Mononuclear cell (primary cell): ENCODE measurements around the gene CASP9. TPM values are rescaled to one million over a fixed set of nuclear protein-coding genes. Genes with fewer than 3 reads are reported as not detected.

ENCODE experiments used
- H3K27me3 ChIP-seq: 2 replicates; pipeline ENCODE4 v1.6.0; 2011; ENCODE audit warnings: low read length, control low read depth; ENCODE audit not compliant: insufficient read depth
- H3K4me1 ChIP-seq: 2 replicates; pipeline ENCODE4 v1.5.1; 2011; ENCODE audit warnings: mild to moderate bottlenecking, low read length, control low read depth; ENCODE audit not compliant: insufficient read depth
- H3K4me3 ChIP-seq: 2 replicates; pipeline ENCODE4 v1.5.1; 2011; ENCODE audit warnings: mild to moderate bottlenecking, low read length, moderate library complexity
- H3K9me3 ChIP-seq: 2 replicates; pipeline ENCODE4 v1.5.1; 2011; ENCODE audit warnings: low read depth, mild to moderate bottlenecking, control low read depth, low read length
- total RNA-seq: library from RNA; depleted of rRNA; stranded (reverse); fragments of >200 nt; gene quantifications from one replicate; pipeline ENCODE4 v1.2.3, GENCODE V29; 2012

CASP9 gene
- total RNA-seq, 1 donor, result 12.0 TPM

DNA sequence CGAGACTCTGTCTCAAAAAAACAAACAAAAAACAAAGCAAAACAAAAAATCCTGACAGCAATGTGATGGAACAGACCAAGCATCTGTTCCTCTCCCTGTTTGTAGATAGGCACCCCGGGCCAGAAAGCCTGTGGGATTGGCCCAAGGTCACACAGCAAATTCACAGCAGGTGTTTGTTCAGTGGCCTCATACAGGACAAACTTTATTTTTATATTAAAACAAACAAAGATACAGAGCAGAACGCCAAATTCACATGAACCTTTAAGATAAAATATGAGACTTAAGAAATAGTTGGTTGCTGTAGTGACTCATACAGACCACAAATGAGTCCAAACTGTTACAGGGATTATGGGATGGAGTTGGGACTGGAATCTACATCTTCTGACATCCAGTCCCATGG lies 69.8 kb downstream of the CASP9 start:
- no peaks in the 10 kb centered on the region for H3K9me3 ChIP-seq
- no peak overlapping the region for H3K4me3 ChIP-seq
- H3K4me1 ChIP-seq, result no peaks in the 10 kb centered on the region
- no peaks in the 10 kb centered on the region for H3K27me3 ChIP-seq

DNA sequence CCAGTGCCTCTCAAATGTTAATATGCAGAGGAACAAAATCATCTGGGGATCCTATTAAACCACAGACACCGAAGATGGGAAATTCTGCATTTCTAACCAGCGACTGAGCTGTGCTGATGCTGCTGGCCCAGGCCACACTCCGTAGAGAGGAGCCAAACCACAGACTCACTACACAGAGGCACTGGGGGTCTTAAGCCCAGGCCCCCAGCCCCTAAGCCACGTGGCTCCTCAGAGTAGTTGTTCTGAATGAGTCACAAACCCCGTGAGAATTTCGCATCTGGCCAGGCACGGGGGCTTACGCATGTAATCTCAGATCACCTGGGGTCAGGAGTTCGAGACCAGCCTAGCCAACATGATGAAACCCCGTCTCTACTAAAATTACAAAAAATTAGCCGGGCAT lies 70.3 kb downstream of the CASP9 start:
- Histone ChIP-seq H3K27me3 (no peaks in the 10 kb centered on the region), H3K9me3 (no peaks in the 10 kb centered on the region), H3K4me3 (no peak overlapping the region), H3K4me1 (no peaks in the 10 kb centered on the region)

DNA sequence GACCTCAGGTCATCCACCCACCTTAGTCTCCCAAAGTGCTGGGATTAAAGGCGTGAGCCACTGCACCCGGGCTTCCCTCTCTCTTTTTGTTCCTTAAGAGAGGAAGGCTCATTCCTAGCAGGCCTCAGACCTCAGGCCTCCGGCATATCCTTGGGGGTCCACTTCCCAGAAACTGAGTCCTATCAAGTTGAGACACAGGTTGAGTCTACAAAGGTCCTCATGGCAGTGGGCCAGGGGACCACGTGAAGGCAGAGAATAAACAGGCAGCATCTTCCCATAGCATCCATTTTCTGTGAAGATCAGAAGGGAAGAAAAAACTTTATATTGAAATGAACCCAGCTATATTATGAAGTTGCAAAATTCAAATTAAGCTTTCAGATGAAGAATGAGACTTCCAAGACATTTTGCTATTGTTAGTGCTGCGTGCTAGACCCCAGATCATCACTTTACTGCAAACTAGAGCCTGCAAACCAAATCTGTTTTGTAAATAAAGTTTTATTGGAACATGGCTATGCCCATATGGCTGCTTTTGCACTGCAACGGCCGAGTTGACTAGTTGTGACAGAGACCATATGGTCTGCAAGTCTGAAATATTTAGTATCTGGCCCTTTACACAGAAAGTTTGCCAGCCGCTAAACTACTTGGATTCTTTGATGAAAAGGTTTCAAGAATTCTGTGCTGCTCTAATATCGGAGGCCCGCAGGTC lies 71.0 kb downstream of the CASP9 start:
- no peaks in the 10 kb centered on the region for H3K4me1 ChIP-seq
- no peaks in the 10 kb centered on the region for H3K27me3 ChIP-seq
- no peak overlapping the region for H3K4me3 ChIP-seq
- no peaks in the 10 kb centered on the region for H3K9me3 ChIP-seq

DNA sequence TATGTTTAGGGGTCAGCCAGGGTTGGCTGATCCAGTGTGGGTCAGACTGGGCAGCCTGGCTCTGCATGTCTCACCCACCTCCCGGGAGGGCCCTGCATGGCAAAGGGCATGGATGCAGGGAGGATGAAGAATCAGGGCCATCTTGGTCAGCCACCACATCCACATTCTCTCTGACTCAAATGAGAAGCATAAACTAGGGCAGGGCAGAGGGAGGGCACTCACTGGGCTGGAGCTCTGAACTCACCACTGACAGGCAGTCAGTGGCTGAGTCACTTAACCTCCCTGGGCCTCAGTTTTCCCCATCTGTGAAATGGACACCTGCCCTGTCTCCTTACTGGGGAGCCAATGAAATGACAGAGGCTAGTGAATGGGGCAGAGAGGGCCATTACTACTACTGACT lies 71.8 kb downstream of the CASP9 start:
- no peaks in the 10 kb centered on the region for H3K27me3 ChIP-seq

DNA sequence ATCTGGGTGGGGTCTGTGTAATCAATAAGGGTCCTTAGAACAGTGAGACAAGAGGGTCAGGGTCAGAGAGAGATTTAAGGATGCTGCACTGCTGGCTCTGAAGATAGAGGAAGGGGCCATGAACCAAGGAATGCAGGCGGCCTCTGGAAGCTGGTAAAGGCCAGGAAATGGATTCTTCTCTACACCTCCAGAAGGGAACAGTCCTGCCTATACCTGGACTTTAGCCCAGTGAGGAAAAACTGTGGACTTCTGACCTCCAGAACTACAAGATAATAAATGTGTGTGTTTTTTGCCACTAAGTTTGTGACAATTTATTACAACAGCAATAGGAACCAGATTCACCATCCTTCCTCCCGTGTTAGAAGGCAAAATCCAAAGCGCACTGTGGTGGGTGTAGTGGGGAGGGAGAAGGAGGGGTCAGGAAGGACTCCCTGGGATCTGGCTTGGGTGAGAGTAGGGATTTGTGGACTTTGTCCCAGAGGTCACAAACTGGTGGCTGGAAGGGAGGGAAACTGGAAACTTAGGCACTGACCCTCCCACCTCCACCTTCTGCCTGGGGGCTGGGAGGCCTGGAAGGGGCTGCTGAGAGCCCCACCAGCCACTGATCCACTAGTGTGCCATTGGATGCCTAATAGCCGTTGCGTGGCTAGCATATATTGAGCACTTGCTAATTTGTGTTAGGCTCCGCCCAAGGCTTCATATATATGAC lies 72.8 kb downstream of the CASP9 start:
- Histone ChIP-seq H3K4me1 (no peaks in the 10 kb centered on the region), H3K27me3 (no peaks in the 10 kb centered on the region), H3K4me3 (no peak overlapping the region), H3K9me3 (no peaks in the 10 kb centered on the region)

More for the DNA sequence above, 71.8 kb downstream of the CASP9 start:
- H3K4me1 ChIP-seq, result no peaks in the 10 kb centered on the region
- no peak overlapping the region for H3K4me3 ChIP-seq
- H3K9me3 ChIP-seq, result no peaks in the 10 kb centered on the region

DNA sequence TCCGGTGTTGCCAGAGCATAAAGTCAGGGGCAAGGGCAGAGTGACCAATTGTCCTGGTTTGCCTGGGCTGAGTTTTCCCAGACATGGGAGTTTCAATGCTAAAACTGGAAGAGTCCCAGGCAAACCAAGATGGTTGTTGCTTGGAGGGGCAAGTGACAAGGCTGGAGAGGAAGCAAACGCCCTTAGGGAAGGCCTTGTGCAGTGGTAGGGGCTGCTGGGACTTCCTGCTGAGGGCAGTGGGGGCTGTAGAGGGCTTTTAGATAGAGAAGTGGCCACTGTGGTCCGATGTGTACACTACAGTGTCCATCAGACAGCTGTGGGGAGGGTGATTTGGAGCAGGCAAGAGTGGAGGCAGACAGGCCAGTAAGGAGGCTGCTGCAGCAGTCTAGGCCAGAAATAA lies 74.4 kb downstream of the CASP9 start:
- no peaks in the 10 kb centered on the region for H3K27me3 ChIP-seq
- no peaks in the 10 kb centered on the region for H3K9me3 ChIP-seq
- H3K4me3 ChIP-seq, result no peak overlapping the region
- H3K4me1 ChIP-seq, result no peaks in the 10 kb centered on the region

DNA sequence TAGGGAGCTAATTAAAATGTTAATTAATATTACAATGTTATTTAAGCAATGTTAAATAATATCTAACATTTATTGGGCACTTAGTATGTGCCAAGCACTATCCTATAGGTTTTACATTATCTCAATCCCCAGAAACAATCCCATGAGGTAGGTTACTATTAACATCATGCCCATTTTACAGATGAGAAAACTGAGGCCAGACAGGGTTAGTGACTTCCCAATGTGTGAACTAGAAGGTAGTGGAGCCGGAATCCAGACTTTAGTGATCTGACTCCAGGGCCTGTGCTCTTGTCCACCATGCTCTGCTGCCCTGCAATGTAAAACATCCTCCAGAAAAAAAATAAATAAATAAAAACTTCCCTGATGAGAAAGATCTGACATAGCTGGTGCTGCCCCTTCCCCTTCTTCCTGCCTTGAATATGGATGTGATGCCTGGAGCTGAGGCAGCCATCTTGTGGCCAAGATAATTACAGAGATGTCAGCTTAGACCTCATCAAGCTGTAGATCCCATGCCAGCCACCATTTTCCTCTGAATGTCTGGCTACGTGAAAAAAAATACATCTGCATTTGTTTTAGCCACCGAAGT lies 75.0 kb downstream of the CASP9 start:
- H3K4me3 ChIP-seq, result no peak overlapping the region
- H3K27me3 ChIP-seq, result no peaks in the 10 kb centered on the region
- H3K4me1 ChIP-seq, result no peaks in the 10 kb centered on the region
- H3K9me3 ChIP-seq, result no peaks in the 10 kb centered on the region

DNA sequence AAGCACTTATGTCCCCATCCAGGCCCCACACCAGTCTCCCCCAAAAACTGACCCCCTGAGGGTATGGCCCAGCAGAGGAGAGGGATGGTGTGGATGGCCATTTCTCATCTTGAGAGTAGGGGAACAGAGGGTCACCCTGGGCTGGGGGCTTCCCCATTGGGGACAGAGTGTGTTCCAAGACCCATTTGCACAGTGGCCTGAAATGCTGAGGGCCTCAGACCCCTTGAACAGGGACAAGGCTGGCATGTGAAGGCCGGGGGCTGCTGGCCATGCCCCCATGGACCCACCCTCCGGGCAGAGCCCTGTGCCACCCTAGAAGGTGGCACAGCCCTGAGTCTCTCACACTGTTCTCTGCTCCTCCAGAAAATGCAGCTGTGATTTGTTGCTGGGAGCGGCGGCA lies 77.8 kb downstream of the CASP9 start:
- Histone ChIP-seq H3K9me3 (no peaks in the 10 kb centered on the region), H3K27me3 (no peaks in the 10 kb centered on the region), H3K4me1 (no peaks in the 10 kb centered on the region), H3K4me3 (no peak overlapping the region)

DNA sequence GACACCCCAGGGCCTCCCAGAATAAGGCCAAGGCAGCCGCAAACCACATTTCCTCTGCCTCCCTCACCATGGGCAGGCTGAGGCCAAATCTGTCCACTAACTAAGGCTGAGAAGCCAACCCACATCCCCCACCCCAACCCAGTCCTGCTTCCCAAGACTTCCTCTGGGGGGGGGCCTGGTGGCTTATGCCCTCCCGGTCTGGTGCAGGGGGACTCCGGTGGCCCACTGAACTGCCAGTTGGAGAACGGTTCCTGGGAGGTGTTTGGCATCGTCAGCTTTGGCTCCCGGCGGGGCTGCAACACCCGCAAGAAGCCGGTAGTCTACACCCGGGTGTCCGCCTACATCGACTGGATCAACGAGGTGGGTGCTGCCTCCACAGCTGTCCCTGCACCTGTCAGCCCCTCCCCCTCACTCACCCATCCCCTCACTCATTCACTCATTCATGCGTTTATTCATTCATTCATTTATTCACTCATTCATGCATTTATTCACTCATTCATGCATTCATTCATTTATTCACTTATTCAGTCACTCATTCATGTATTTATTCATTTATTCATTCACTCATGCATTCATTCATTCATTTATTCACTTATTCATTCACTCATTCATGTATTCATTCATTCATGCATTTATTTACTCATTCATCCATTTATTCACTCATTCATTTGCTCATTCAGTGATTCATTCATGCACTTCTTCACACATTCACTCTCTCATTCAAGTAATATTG lies 78.5 kb downstream of the CASP9 start:
- H3K4me3 ChIP-seq, result no peak overlapping the region
- no peaks in the 10 kb centered on the region for H3K9me3 ChIP-seq
- H3K4me1 ChIP-seq, result no peaks in the 10 kb centered on the region
- H3K27me3 ChIP-seq, result no peaks in the 10 kb centered on the region

DNA sequence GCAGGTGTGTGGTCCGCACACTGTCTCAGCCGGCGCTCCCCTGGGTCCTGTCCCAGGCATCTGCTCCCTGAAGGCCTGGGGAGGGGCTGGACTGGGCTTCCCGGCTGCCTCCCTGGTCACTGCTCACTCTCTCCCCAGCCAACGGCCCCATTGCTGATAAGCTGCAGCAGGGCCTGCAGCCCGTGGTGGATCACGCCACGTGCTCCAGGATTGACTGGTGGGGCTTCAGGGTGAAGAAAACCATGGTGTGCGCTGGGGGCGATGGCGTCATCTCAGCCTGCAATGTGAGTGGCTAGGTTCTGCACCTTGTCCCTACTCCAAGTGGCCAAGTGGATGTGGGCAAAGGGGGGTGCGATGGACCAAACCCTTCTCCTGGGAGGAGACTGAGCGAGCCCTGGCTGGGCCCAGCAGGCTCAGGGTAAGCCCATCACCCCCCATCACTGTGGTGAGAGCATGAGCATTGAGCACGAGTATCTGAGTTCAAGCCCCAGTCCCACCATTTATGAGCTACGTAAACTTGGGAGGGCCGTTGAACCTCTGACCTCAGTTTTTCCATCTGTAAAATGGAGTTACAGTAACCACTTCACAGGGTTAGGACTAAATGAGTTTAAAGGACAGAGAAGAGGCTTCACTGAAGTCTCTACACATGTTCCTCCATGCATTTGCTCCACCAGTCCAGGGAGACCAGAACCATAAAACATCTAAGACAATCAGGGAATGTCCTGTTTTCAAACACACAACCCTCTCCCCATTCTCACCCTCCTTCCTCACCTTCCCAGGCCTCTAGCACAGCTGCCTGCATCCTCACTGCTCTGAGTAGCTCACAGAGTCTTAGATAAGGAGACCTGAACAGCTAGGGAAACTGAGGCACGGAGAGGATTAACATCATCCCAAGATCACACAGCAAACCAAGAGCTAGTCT lies 79.3 kb downstream of the CASP9 start:
- H3K27me3 ChIP-seq, result no peaks in the 10 kb centered on the region
- no peak overlapping the region for H3K4me3 ChIP-seq
- no peaks in the 10 kb centered on the region for H3K9me3 ChIP-seq
- no peaks in the 10 kb centered on the region for H3K4me1 ChIP-seq

DNA sequence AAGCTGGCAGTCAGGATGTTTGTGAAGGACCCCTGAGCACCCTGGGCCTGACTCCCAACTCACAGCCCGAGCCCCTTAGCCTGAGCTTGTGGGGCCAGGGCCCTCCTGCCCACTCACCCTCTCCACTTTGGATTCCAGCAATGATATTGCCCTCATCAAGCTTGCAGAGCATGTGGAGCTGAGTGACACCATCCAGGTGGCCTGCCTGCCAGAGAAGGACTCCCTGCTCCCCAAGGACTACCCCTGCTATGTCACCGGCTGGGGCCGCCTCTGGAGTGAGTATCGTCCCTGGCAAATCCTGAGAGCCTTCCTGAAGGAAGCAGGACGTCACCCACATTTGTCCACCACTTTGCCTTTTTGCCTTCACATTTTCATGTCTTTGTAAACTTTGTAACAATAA lies 80.7 kb downstream of the CASP9 start:
- no peak overlapping the region for H3K4me3 ChIP-seq
- no peaks in the 10 kb centered on the region for H3K27me3 ChIP-seq
- no peaks in the 10 kb centered on the region for H3K9me3 ChIP-seq
- no peaks in the 10 kb centered on the region for H3K4me1 ChIP-seq

DNA sequence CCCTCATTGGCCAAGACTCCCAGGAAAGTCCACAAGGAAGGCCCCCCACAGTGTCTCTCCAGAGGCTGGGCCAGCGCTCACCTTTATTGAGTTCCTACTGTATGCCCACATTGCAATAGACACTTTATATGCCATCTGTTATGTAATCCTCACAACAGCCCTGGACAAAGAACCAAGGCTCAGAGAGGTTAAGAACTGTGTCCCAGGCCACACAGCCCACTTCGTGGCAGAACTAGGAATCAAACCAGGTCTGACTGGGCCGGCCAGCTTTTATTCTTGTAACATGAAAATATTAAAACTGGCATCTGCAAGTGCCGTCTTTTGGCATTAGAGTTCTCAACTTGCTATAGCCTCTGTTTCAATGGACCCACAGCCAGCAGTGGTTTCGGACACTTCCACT lies 81.3 kb downstream of the CASP9 start:
- no peaks in the 10 kb centered on the region for H3K9me3 ChIP-seq

DNA sequence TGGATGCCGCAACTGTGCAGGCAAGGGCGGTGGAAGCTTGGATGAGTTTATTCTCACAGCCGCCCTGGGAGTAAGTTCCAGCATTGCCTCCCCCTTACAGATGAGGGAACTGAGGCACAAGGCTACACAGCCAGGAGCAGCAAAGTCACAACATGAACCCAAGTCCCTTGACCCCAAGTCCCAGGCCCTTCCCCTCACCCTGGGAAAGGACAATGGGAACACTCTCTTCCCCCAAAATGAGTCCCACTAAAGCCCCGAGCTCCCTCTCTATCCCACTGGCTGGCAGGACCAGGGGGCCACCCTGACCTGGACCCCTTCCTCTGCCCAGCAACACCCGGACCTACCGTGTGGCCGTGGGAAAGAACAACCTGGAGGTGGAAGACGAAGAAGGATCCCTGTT lies 81.9 kb downstream of the CASP9 start:
- Histone ChIP-seq H3K9me3 (no peaks in the 10 kb centered on the region), H3K4me1 (no peaks in the 10 kb centered on the region)

More for the DNA sequence above, 81.3 kb downstream of the CASP9 start:
- Histone ChIP-seq H3K4me1 (no peaks in the 10 kb centered on the region), H3K27me3 (no peaks in the 10 kb centered on the region), H3K4me3 (no peak overlapping the region)

More for the DNA sequence above, 81.9 kb downstream of the CASP9 start:
- Histone ChIP-seq H3K27me3 (no peaks in the 10 kb centered on the region), H3K4me3 (no peak overlapping the region)
